Measurements from ENCODE around the gene STT3B.

Gene STT3B

GRCh38 chr3:31575448-31575847 is 42.7 kb downstream of the STT3B start:
- DNase-seq, result no peak
- Histone ChIP-seq H2BK15ac (ENCODE audit: low read depth, poor library complexity, severe bottlenecking) (no peak overlapping the region), H3K4me2 (ENCODE audit: low read length, poor library complexity, severe bottlenecking) (no peak overlapping the region), H3K27ac (ENCODE audit: low read length, poor library complexity, severe bottlenecking) (no peak overlapping the region), H3K27me3 (ENCODE audit: control insufficient read depth in 1 of 2, insufficient read depth in 1 of 2, low read length in 2 of 2) (no peaks in the 10 kb centered on the region), H4K8ac (ENCODE audit: low read length) (no peak overlapping the region), H3K14ac (ENCODE audit: low read length in 2 of 2) (no peak overlapping the region), H2AK5ac (ENCODE audit: low read length, severe bottlenecking) (no peak overlapping the region), H4K91ac (ENCODE audit: low read length) (no peak overlapping the region), H3K36me3 (ENCODE audit: control insufficient read depth in 1 of 2, insufficient read depth in 2 of 2, low read depth in 1 of 2, low read length in 2 of 2) (peaks cover 0 to 25% of the 10 kb centered on the region in 2 experiments), H3K9me3 (ENCODE audit: control insufficient read depth, low read length) (no peaks in the 10 kb centered on the region), H2BK12ac (ENCODE audit: low read length in 2 of 2) (no peak overlapping the region), H3K9ac (ENCODE audit: low read length) (no peak overlapping the region), H3K4ac (ENCODE audit: low read depth in 1 of 2, low read length in 2 of 2) (no peak overlapping the region), H3K79me1 (replicated peaks; ENCODE audit: low read length, poor library complexity, severe bottlenecking) (peaks cover 14% of the 10 kb centered on the region), H3K4me1 (ENCODE audit: control insufficient read depth, insufficient read depth, low read depth, low read length) (peaks cover 3% of the 10 kb centered on the region), H3K18ac (ENCODE audit: low read depth in 1 of 2, low read length in 2 of 2) (no peak overlapping the region), H3K23ac (ENCODE audit: low read length in 2 of 2) (no peak overlapping the region), H2BK120ac (ENCODE audit: low read depth, low read length) (no peak overlapping the region), H2AFZ (ENCODE audit: low read depth, low read length) (no peak overlapping the region), H3K4me3 (ENCODE audit: insufficient read depth in 1 of 2, low read depth in 1 of 2, low read length in 2 of 2) (no peak overlapping the region), H2BK5ac (ENCODE audit: low read depth, low read length, poor library complexity, severe bottlenecking) (no peak overlapping the region)
- WGBS, result 83% methylated on average over 2 of the region's 2 CpGs

- Histone ChIP-seq H2BK5ac (ENCODE audit: low read depth, low read length, poor library complexity, severe bottlenecking) (no peak overlapping the region), H4K91ac (ENCODE audit: low read length) (no peak overlapping the region), H3K27me3 (ENCODE audit: control insufficient read depth in 1 of 2, insufficient read depth in 1 of 2, low read length in 2 of 2) (no peaks in the 10 kb centered on the region), H3K4me3 (ENCODE audit: insufficient read depth in 1 of 2, low read depth in 1 of 2, low read length in 2 of 2) (no peak overlapping the region), H2BK120ac (ENCODE audit: low read depth, low read length) (no peak overlapping the region), H3K4me1 (ENCODE audit: control insufficient read depth, insufficient read depth, low read depth, low read length) (peaks cover 3% of the 10 kb centered on the region), H2BK12ac (ENCODE audit: low read length in 2 of 2) (no peak overlapping the region), H3K9ac (ENCODE audit: low read length) (no peak overlapping the region), H3K9me3 (ENCODE audit: control insufficient read depth, low read length) (no peaks in the 10 kb centered on the region), H3K36me3 (ENCODE audit: control insufficient read depth in 1 of 2, insufficient read depth in 2 of 2, low read depth in 1 of 2, low read length in 2 of 2) (peaks cover 0 to 30% of the 10 kb centered on the region in 2 experiments), H3K18ac (ENCODE audit: low read depth in 1 of 2, low read length in 2 of 2) (no peak overlapping the region), H3K79me1 (replicated peaks; ENCODE audit: low read length, poor library complexity, severe bottlenecking) (peaks cover 11% of the 10 kb centered on the region), H2BK15ac (ENCODE audit: low read depth, poor library complexity, severe bottlenecking) (no peak overlapping the region), H2AK5ac (ENCODE audit: low read length, severe bottlenecking) (no peak overlapping the region), H3K14ac (ENCODE audit: low read length in 2 of 2) (no peak overlapping the region), H3K4ac (ENCODE audit: low read depth in 1 of 2, low read length in 2 of 2) (no peak overlapping the region), H3K23ac (ENCODE audit: low read length in 2 of 2) (no peak overlapping the region), H2AFZ (ENCODE audit: low read depth, low read length) (no peak overlapping the region), H3K4me2 (ENCODE audit: low read length, poor library complexity, severe bottlenecking) (no peak overlapping the region), H4K8ac (ENCODE audit: low read length) (no peak overlapping the region), H3K27ac (ENCODE audit: low read length, poor library complexity, severe bottlenecking) (no peak overlapping the region)
- DNase-seq, result no peak
- no CpG with 5 or more reads among the region's 1 CpG for WGBS
These were observed 43.8 kb downstream of the STT3B start for GRCh38 chr3:31576521-31576920.

GRCh38 chr3:31577232-31577631 is 44.5 kb downstream of the STT3B start:
- H3K18ac ChIP-seq (ENCODE audit: low read depth in 1 of 2, low read length in 2 of 2), result no peak overlapping the region
- DNase-seq, result no peak
- no peak overlapping the region for H3K4ac ChIP-seq (ENCODE audit: low read depth in 1 of 2, low read length in 2 of 2)

GRCh38 chr3:31579828-31580227 is 47.1 kb downstream of the STT3B start:
- Histone ChIP-seq H3K4me3 (ENCODE audit: insufficient read depth in 1 of 2, low read depth in 1 of 2, low read length in 2 of 2) (no peak overlapping the region), H2BK120ac (ENCODE audit: low read depth, low read length) (no peak overlapping the region), H2AK5ac (ENCODE audit: low read length, severe bottlenecking) (no peak overlapping the region), H3K27ac (ENCODE audit: low read length, poor library complexity, severe bottlenecking) (no peak overlapping the region), H4K91ac (ENCODE audit: low read length) (no peak overlapping the region), H3K14ac (ENCODE audit: low read length in 2 of 2) (no peak overlapping the region), H2BK12ac (ENCODE audit: low read length in 2 of 2) (no peak overlapping the region), H3K9ac (ENCODE audit: low read length) (no peak overlapping the region), H2AFZ (ENCODE audit: low read depth, low read length) (no peak overlapping the region), H3K36me3 (ENCODE audit: control insufficient read depth in 1 of 2, insufficient read depth in 2 of 2, low read depth in 1 of 2, low read length in 2 of 2) (peaks cover 0 to 43% of the 10 kb centered on the region in 2 experiments), H3K4me2 (ENCODE audit: low read length, poor library complexity, severe bottlenecking) (no peak overlapping the region), H3K79me1 (replicated peaks; ENCODE audit: low read length, poor library complexity, severe bottlenecking) (peaks cover 8% of the 10 kb centered on the region), H2BK5ac (ENCODE audit: low read depth, low read length, poor library complexity, severe bottlenecking) (no peak overlapping the region), H4K8ac (ENCODE audit: low read length) (no peak overlapping the region), H3K23ac (ENCODE audit: low read length in 2 of 2) (no peak overlapping the region), H2BK15ac (ENCODE audit: low read depth, poor library complexity, severe bottlenecking) (no peak overlapping the region), H3K18ac (ENCODE audit: low read depth in 1 of 2, low read length in 2 of 2) (no peak overlapping the region), H3K9me3 (ENCODE audit: control insufficient read depth, low read length) (peaks cover 9% of the 10 kb centered on the region), H3K27me3 (ENCODE audit: control insufficient read depth in 1 of 2, insufficient read depth in 1 of 2, low read length in 2 of 2) (no peaks in the 10 kb centered on the region), H3K4me1 (ENCODE audit: control insufficient read depth, insufficient read depth, low read depth, low read length) (peaks cover 2% of the 10 kb centered on the region), H3K4ac (ENCODE audit: low read depth in 1 of 2, low read length in 2 of 2) (no peak overlapping the region)
- WGBS, result 100% methylated on average over 5 of the region's 7 CpGs
- DNase-seq, result no peak

More at GRCh38 chr3:31577232-31577631, 44.5 kb downstream of the STT3B start:
- Histone ChIP-seq H3K14ac (ENCODE audit: low read length in 2 of 2) (no peak overlapping the region), H3K4me1 (ENCODE audit: control insufficient read depth, insufficient read depth, low read depth, low read length) (peaks cover 3% of the 10 kb centered on the region), H3K27ac (ENCODE audit: low read length, poor library complexity, severe bottlenecking) (no peak overlapping the region), H4K8ac (ENCODE audit: low read length) (no peak overlapping the region), H2AFZ (ENCODE audit: low read depth, low read length) (no peak overlapping the region), H2AK5ac (ENCODE audit: low read length, severe bottlenecking) (no peak overlapping the region), H3K9ac (ENCODE audit: low read length) (no peak overlapping the region), H3K9me3 (ENCODE audit: control insufficient read depth, low read length) (no peaks in the 10 kb centered on the region), H3K36me3 (ENCODE audit: control insufficient read depth in 1 of 2, insufficient read depth in 2 of 2, low read depth in 1 of 2, low read length in 2 of 2) (peaks cover 0 to 30% of the 10 kb centered on the region in 2 experiments), H3K4me2 (ENCODE audit: low read length, poor library complexity, severe bottlenecking) (no peak overlapping the region), H3K4me3 (ENCODE audit: insufficient read depth in 1 of 2, low read depth in 1 of 2, low read length in 2 of 2) (no peak overlapping the region), H2BK15ac (ENCODE audit: low read depth, poor library complexity, severe bottlenecking) (no peak overlapping the region), H3K23ac (ENCODE audit: low read length in 2 of 2) (no peak overlapping the region), H4K91ac (ENCODE audit: low read length) (no peak overlapping the region), H3K79me1 (replicated peaks; ENCODE audit: low read length, poor library complexity, severe bottlenecking) (peaks cover 11% of the 10 kb centered on the region), H2BK12ac (ENCODE audit: low read length in 2 of 2) (no peak overlapping the region), H3K27me3 (ENCODE audit: control insufficient read depth in 1 of 2, insufficient read depth in 1 of 2, low read length in 2 of 2) (no peaks in the 10 kb centered on the region), H2BK120ac (ENCODE audit: low read depth, low read length) (no peak overlapping the region), H2BK5ac (ENCODE audit: low read depth, low read length, poor library complexity, severe bottlenecking) (no peak overlapping the region)

Data from mesenchymal stem cell (in vitro differentiated cells and primary cell).